Panc1 (cell line): ENCODE measurements around the gene HADHA.

ENCODE experiments used
- CTCF ChIP-seq: fragments of 450-650 bp; IDR thresholded peaks from 2 replicates; pipeline ENCODE4 v1.5.1; 2017; ENCODE audit warnings: mild to moderate bottlenecking
- POLR2AphosphoS5 ChIP-seq: IDR thresholded peaks from 2 replicates; pipeline ENCODE4 v1.6.1; 2012; ENCODE audit warnings: mild to moderate bottlenecking, low read depth, low read length, moderate library complexity

GRCh38 chr2:26144031-26144430, 100.4 kb downstream of the HADHA start:
- no peak for TF ChIP-seq CTCF
- TF ChIP-seq POLR2AphosphoS5: no peak
